ENCODE measurements around the gene RASA3. TPM values are rescaled to one million over a fixed set of nuclear protein-coding genes. Genes with fewer than 3 reads are reported as not detected.

Gene RASA3
- total and polyA plus RNA-seq, 2 of the 4 experiments (the other 2 are of a cell fraction), result 21.0 to 31.4 TPM

- Histone ChIP-seq H4K20me1 (ENCODE audit: insufficient read depth, low read length) (peaks cover 13% of the 10 kb centered on the region), H2AFZ (replicated peaks; ENCODE audit: low read length, poor library complexity) (peak overlapping the region; percentile 80), H3K14ac (replicated peaks; ENCODE audit: low read depth, low read length) (no peak overlapping the region), H3K23ac (ENCODE audit: low read depth, low read length) (no peak overlapping the region), H3K79me1 (ENCODE audit: low read depth in 1 of 2, low read length in 2 of 2) (peaks cover 0 to 35% of the 10 kb centered on the region in 2 experiments; a peak in 3 of 4 replicates), H3K27me3 (ENCODE audit: control insufficient read depth, insufficient read depth, low read length) (no peaks in the 10 kb centered on the region), H3K9me1 (ENCODE audit: insufficient read depth, low read length) (peaks cover 10% of the 10 kb centered on the region), H2BK120ac (ENCODE audit: low read depth, low read length) (peak overlapping the region; percentile 61; the same call in 1 of the 2 replicates), H3K4me3 (ENCODE audit: insufficient read depth, low read depth, low read length) (no peak overlapping the region), H2AK5ac (ENCODE audit: low read depth, low read length) (peak overlapping the region; percentile 92), H3K4ac (ENCODE audit: low read depth, low read length) (peak overlapping the region; percentile 60), H2BK20ac (ENCODE audit: low read depth, low read length) (0 out of 2 replicates have a peak overlapping the region, but pooled peaks have one; percentile 29), H2AK9ac (replicated peaks; ENCODE audit: low read depth, low read length, poor library complexity) (peak overlapping the region; percentile 62), H3K4me2 (ENCODE audit: low read depth, low read length) (no peak overlapping the region), H3K4me1 (ENCODE audit: control insufficient read depth, insufficient read depth, low read length) (peaks cover 13% of the 10 kb centered on the region), H3K9me3 (ENCODE audit: control insufficient read depth, insufficient read depth, low read length) (peaks cover 2% of the 10 kb centered on the region; the same call in 1 of the 2 replicates), H2BK5ac (ENCODE audit: low read depth, low read length, poor library complexity, severe bottlenecking) (no peak overlapping the region), H3K27ac (ENCODE audit: insufficient read depth, low read length) (no peak overlapping the region), H4K8ac (ENCODE audit: low read depth in 2 of 2, low read length in 2 of 2) (peak overlapping the region in 1 of 2 experiments; percentile 81; a peak in 1 of 4 replicates), H3K18ac (ENCODE audit: low read depth, low read length) (no peak overlapping the region), H3K56ac (ENCODE audit: extremely low read depth, insufficient read depth, low read length) (0 out of 2 replicates have a peak overlapping the region, but pooled peaks have one; percentile 15), H4K5ac (ENCODE audit: low read depth, low read length) (no peak overlapping the region), H2BK15ac (ENCODE audit: low read depth, low read length) (no peak overlapping the region), H3K9ac (ENCODE audit: low read depth, low read length) (no peak overlapping the region), H4K91ac (ENCODE audit: insufficient read depth, low read depth, low read length) (0 out of 2 replicates have a peak overlapping the region, but pooled peaks have one; percentile 44), H3K36me3 (ENCODE audit: control insufficient read depth, insufficient read depth, low read length) (peaks cover 22% of the 10 kb centered on the region)
- ATAC-seq (ENCODE audit: low read depth) (no peak), DNase-seq (no peak)
- dilution Hi-C loops (cut with HindIII; ENCODE audit: low sequenced_read_pairs, unreplicated experiment), result no loop called here
- no TSS peak for BruUV-seq (replicated peaks)
- TF ChIP-seq SMC3 (IDR thresholded peaks at IDR 0.05; ENCODE audit: low read depth, low read length), result no peak
- no peak for TF ChIP-seq MAFK (IDR thresholded peaks at IDR 0.05; ENCODE audit: low read depth, low read length)
- no peak for TF ChIP-seq CEBPB (IDR thresholded peaks at IDR 0.05; ENCODE audit: low read depth, low read length)
- no peak for TF ChIP-seq RCOR1 (IDR thresholded peaks at IDR 0.05; ENCODE audit: insufficient replicate concordance, low read length)
- no peak for TF ChIP-seq CTCF (conservative IDR thresholded peaks at IDR 0.05; ENCODE audit: low read depth, low read length)
- TF ChIP-seq ELK1 (IDR thresholded peaks at IDR 0.05; ENCODE audit: borderline replicate concordance, low read depth, low read length), result no peak
- no peak for TF ChIP-seq MAZ (IDR thresholded peaks at IDR 0.05; ENCODE audit: borderline replicate concordance, low read depth, low read length)
- no peak for TF ChIP-seq RAD21 (IDR thresholded peaks at IDR 0.05; ENCODE audit: low read length)
- no peak for TF ChIP-seq USF2 (IDR thresholded peaks at IDR 0.05; ENCODE audit: low read depth, low read length)
- no peak for TF ChIP-seq CHD1 (IDR thresholded peaks at IDR 0.05; ENCODE audit: low read depth, low read length)
- TF ChIP-seq RFX5 (IDR thresholded peaks at IDR 0.05; ENCODE audit: low read depth, low read length), result no peak
- ChIA-PET CTCF (no interaction called here), POLR2A (ENCODE audit: unreplicated experiment) (no interaction called here)
- WGBS, 2 experiments (ENCODE audit: extremely low coverage in 2 of 2, insufficient read length in 1 of 2), result 87% methylated on average over 14 of the region's 24 CpGs; no CpG with 5 or more reads in 1 of the 2 experiments
- intact Hi-C loops (cut with micrococcal nuclease), result loop anchor here (1.0 kb wide), 1 partner anchor 276 kb away; no protein-coding TSS in a partner anchor
- in situ Hi-C loops (cut with MboI; ENCODE audit: low sequenced_read_pairs), result no loop called here
Observed at GRCh38 chr13:113950451-113951245, 181.8 kb downstream of the RASA3 start.

Measured in IMR-90 (cell line).